Brain pericyte (primary cell): ENCODE measurements around the gene NOL4.

ENCODE experiments used
- DNase-seq: peaks from one replicate; pipeline ENCODE4 v3.0.0-alpha.2; 2012; ENCODE audit warnings: low read depth, low spot score

NOL4 gene

GRCh38 chr18:34189656-34190435 is 34.9 kb downstream of the NOL4 start:
- DNase-seq: no peak
